Mononuclear cell (primary cell): ENCODE results near the gene SLC35A4. TPM values are rescaled to one million over a fixed set of nuclear protein-coding genes. Genes with fewer than 3 reads are reported as not detected.
"Not testable (repeated sequence)": the region's sequence is repeated elsewhere in the genome, so short reads cannot be mapped to it uniquely, and the experiment has no call there.

Source experiments
- H3K27me3 ChIP-seq: 2 replicates; pipeline ENCODE4 v1.6.0; 2011; ENCODE audit warnings: low read length, control low read depth; ENCODE audit not compliant: insufficient read depth
- H3K4me1 ChIP-seq: 2 replicates; pipeline ENCODE4 v1.5.1; 2011; ENCODE audit warnings: mild to moderate bottlenecking, low read length, control low read depth; ENCODE audit not compliant: insufficient read depth
- H3K4me3 ChIP-seq: 2 replicates; pipeline ENCODE4 v1.5.1; 2011; ENCODE audit warnings: mild to moderate bottlenecking, low read length, moderate library complexity
- H3K9me3 ChIP-seq: 2 replicates; pipeline ENCODE4 v1.5.1; 2011; ENCODE audit warnings: low read depth, mild to moderate bottlenecking, control low read depth, low read length
- total RNA-seq: library from RNA; depleted of rRNA; stranded (reverse); fragments of >200 nt; gene quantifications from one replicate; pipeline ENCODE4 v1.2.3, GENCODE V29; 2012

SLC35A4 gene
- total RNA-seq, 1 donor, result 13.1 TPM

DNA sequence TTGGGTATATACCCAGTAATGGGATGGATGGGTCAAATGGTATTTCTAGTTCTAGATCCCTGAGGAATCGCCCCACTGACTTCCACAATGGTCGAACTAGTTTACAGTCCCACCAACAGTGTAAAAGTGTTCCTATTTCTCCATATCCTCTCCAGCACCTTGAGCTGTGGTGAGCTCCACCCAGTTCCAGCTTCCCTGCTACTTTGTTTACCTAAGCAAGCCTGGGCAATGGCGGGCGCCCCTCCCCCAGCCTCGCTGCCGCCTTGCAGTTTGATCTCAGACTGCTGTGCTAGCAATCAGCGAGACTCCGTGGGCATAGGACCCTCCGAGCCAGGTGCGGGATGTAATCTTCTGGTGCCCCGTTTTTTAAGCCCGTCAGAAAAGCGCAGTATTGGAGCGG lies 28.4 kb downstream of the SLC35A4 start:
- H3K27me3 ChIP-seq, H3K4me3 ChIP-seq, H3K9me3 ChIP-seq: not testable (repeated sequence)
- H3K4me1 ChIP-seq, result peaks cover 79% of the 10 kb centered on the region

DNA sequence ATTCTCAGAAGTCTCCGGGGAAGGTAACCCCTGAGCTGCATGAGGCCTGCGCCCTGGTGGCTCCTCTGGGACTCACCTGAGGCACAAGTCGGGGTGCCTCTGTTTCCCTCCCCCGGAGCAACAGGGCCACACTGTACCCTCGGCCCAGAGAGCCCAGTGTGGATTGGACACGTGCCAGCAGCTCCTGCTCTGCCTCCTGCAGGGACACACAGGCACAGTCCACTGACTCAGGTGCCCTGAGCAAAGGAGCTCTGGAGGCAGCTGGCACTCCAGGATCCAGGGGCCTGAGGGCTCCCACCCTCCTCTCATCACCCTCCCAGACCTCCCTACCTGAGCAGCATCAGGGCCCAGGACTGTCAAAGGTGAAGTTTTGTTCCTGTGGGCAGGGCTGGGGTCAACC lies 29.5 kb downstream of the SLC35A4 start:
- Histone ChIP-seq H3K4me1 (peaks cover 82% of the 10 kb centered on the region), H3K9me3 (no peaks in the 10 kb centered on the region), H3K4me3 (no peak overlapping the region), H3K27me3 (no peaks in the 10 kb centered on the region)

DNA sequence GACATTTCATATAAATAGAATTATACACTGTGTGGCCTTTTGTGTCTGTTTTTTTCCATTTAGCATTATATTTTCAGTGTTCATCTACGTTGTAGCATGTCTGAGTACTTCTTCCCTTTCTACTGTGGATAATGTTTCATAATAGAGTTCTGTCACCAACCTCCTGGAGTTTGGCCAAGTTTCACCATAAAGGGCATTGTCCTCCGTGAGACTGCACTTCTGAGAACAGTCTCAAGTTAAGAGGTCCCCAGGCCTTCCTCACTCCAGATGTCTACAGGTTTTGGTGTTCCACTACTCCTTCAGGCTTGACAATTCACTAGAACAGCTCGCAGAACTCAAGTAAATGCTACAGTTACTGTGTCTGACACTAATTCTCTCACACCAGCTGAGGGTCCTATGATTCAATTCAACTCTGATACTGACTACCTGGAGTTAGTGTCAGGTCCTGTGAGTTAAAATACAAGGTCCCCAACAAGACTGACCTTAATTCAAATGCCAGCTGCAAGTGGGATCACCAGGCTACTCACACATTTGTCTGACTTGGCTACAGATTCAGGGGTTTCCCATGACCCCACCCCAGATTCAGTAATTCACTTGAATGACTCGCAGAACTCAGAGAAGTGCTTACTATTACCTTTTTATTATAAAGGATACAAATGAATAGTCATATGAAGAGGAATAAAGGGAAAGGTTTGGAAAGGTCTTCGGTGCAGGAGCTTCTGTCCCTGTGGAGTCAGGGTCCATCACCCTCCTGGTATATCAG lies 31.1 kb downstream of the SLC35A4 start:
- Histone ChIP-seq H3K9me3 (no peaks in the 10 kb centered on the region), H3K27me3 (no peaks in the 10 kb centered on the region), H3K4me3 (no peak overlapping the region), H3K4me1 (peaks cover 73% of the 10 kb centered on the region)

DNA sequence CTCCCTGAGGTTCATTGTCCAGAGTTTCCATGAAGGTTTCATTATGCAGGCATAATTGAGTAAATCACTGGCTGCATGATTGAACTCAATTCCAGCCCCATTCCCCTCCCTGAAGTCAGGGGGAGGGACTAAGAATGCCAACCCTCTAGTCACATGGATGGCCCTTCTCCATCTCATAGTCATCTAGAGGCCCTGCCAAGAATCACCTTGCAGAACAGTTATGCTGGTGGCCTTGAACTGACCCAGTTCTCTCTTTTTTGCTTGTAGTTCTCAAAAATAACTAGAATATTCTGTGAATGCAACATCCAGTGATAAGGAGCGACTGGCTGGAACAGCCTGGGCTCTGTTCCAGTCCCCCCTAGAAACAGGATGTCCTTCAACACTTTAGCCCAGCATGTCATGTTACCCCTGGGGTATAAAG lies 31.7 kb downstream of the SLC35A4 start:
- Histone ChIP-seq H3K27me3 (no peaks in the 10 kb centered on the region), H3K4me3 (no peak overlapping the region), H3K4me1 (peaks cover 73% of the 10 kb centered on the region), H3K9me3 (no peaks in the 10 kb centered on the region)

DNA sequence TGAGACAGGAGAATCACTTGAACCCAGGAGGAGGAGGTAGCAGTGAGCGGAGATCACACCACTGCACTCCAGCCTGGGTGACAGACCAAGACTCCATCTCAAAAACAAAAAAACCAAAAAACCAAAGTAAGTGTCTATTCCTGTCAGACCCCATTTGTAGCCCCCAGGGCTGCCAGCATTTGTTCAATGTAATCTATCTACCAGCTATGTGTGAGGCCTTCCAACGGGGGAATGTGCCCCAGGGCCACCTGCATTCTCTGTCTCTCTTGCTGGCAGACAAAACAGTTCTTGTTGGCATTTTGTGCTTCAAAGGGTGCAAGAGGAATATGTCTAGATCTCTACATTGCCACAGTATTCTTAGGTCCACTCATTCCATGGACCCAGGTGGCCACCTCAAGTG lies 34.2 kb downstream of the SLC35A4 start:
- Histone ChIP-seq H3K4me1 (peaks cover 82% of the 10 kb centered on the region), H3K9me3 (no peaks in the 10 kb centered on the region), H3K4me3 (no peak overlapping the region)

DNA sequence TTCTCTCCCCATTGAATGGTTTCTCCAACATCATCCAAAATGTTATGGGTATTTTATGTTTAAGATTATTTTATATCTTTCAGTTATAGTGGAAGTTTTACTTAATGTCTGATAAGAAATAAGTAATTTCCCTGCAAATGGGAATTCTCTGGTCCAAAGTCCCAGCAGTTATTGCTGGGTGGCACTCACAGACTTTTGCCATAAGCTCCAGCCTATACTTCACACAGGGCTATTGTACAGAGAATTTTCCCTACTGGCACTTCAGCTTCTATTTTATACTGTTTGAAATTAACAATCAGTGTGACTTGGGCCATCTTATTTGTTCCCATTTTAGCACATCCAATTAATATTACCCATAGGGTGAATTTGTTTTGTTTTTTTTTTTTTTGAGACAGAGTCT lies 35.5 kb downstream of the SLC35A4 start:
- Histone ChIP-seq H3K9me3 (no peaks in the 10 kb centered on the region), H3K27me3 (no peaks in the 10 kb centered on the region), H3K4me3 (no peak overlapping the region), H3K4me1 (peaks cover 77% of the 10 kb centered on the region)

More for the DNA sequence above, 34.2 kb downstream of the SLC35A4 start:
- no peaks in the 10 kb centered on the region for H3K27me3 ChIP-seq

DNA sequence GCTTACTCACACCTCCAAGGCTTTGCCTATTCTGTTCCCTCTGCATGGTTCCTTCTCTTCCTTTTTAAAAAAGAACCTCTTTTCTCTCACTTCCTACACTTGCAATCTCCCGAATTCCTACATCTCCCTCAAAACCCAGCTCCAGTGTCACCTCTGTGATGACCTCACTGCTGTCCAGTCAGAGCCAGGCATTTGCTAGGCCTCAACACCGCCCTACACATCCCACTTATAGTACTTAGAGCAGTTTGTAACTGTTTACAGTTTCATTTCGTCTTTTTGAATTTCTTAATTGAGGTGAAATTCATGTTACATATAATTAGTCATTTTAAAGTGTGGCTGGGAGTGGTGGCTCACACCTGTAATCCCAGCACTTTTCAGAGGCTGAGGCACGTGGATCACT lies 37.5 kb downstream of the SLC35A4 start:
- H3K4me1 ChIP-seq, result peaks cover 73% of the 10 kb centered on the region
- H3K4me3 ChIP-seq, result no peak overlapping the region
- no peaks in the 10 kb centered on the region for H3K27me3 ChIP-seq
- H3K9me3 ChIP-seq, result no peaks in the 10 kb centered on the region

DNA sequence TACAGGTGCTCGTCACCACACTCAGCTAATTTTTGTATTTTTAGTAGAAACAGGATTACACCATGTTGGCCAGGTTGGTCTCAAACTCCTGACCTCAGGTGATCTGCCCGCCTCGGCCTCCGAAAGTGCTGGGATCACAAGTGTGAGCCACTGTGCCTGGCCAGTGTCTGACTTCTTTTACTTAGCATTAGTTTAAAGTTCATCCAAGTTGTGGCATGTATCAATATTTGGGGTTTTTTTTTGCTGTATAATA lies 38.7 kb downstream of the SLC35A4 start:
- H3K27me3 ChIP-seq, H3K4me3 ChIP-seq, H3K9me3 ChIP-seq: not testable (repeated sequence)
- peaks cover 71% of the 10 kb centered on the region for H3K4me1 ChIP-seq

DNA sequence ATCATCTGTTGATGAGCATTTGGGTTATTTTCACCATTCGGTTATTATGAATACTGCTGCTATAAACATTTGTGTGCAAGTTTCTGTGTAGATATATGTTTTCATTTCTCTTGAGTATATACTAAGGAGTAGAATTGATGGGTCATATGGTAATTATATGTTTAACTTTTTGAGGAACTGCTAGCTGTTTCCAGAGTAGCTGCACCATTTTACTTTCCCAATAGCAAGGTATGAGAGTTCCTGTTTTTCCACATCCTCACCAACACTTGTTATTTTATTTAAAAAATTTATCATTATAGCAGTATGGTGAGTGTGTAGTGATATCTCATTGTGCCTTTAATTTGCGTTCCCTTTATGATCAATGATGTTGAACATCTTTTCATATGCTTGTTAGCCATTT lies 39.1 kb downstream of the SLC35A4 start:
- no peak overlapping the region for H3K4me3 ChIP-seq
- no peaks in the 10 kb centered on the region for H3K27me3 ChIP-seq
- H3K9me3 ChIP-seq, result no peaks in the 10 kb centered on the region
- peaks cover 73% of the 10 kb centered on the region for H3K4me1 ChIP-seq

DNA sequence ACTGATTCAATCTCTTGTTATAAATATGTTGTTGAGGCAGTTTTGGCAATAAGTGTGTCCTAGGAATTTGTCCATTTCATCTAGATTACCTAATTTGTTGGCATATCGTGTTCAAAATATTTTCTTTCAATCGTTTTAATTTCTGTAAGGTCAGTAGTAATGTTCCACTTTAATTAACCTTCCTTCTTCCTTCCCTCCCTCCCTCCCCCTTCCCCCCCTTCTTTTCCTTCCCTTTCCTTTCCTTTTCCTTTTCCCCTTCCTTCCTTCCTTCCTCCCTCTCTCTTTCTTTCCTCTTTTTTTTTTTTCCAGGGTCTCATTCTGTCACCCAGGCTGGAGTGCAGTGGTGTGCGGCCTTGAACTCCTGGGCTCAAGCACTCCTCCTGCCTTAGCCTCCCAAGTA lies 41.3 kb downstream of the SLC35A4 start:
- H3K4me3 ChIP-seq, result no peak overlapping the region
- peaks cover 86% of the 10 kb centered on the region for H3K4me1 ChIP-seq
- no peaks in the 10 kb centered on the region for H3K27me3 ChIP-seq
- no peaks in the 10 kb centered on the region for H3K9me3 ChIP-seq

DNA sequence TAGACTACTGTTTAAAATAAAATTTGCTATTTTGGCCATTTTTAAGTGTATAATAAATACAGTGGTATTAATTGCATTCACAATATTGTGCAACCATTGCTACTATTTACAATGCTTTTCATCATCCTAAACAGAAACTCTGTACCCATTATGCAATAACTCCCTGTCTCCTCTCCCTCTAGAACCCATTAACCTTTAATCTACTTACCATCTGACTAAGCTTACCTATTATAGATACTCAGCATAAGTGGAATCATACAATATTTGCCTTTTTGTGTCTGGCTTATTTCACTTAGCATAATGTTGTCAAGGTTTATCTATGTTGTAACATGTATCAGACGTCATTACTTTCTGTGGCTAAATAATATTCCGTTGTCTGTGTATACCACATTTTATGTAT lies 42.4 kb downstream of the SLC35A4 start:
- no peaks in the 10 kb centered on the region for H3K9me3 ChIP-seq
- no peaks in the 10 kb centered on the region for H3K27me3 ChIP-seq
- H3K4me1 ChIP-seq, result peaks cover 85% of the 10 kb centered on the region
- no peak overlapping the region for H3K4me3 ChIP-seq

DNA sequence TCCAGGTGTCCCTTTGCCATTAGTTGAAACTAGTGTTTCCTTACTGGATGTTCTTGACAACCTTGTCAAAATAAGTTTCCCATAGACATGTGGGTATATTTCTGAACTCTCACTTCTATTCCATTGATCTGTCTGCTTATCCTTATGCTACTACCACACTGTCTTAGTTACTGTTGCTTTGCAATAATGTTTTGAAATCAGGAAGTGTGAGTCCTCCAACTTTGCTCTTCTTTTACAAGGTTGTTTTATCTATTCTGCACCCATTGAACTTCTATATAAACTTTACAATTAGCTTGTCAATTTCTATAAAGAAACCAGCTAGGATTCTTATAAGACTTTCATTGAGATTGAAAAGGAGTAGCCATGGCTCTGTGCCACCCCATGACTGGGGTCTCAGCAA lies 44.1 kb downstream of the SLC35A4 start:
- H3K9me3 ChIP-seq, result no peaks in the 10 kb centered on the region
- peaks cover 86% of the 10 kb centered on the region for H3K4me1 ChIP-seq
- no peaks in the 10 kb centered on the region for H3K27me3 ChIP-seq
- no peak overlapping the region for H3K4me3 ChIP-seq

DNA sequence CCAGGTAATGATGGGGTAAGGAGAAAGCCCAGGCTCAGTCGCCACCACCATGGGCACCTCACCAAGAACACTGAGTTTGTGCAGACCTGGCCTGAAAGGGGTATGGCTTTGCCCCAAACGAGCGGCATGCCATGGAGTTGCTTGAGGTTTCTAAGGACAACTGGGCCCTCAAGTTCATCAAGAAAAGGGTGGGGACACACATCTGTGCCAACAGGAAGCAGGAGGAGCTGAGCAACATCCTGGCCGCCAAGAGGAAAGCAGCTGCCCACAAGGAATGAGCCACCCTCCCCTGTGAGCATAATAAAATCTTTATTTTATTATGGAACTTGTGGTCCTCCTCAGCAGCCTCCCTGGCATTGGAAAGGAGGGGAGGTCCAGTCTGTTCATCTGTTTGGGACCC lies 44.5 kb downstream of the SLC35A4 start:
- no peak overlapping the region for H3K4me3 ChIP-seq
- peaks cover 86% of the 10 kb centered on the region for H3K4me1 ChIP-seq
- H3K9me3 ChIP-seq, result no peaks in the 10 kb centered on the region

DNA sequence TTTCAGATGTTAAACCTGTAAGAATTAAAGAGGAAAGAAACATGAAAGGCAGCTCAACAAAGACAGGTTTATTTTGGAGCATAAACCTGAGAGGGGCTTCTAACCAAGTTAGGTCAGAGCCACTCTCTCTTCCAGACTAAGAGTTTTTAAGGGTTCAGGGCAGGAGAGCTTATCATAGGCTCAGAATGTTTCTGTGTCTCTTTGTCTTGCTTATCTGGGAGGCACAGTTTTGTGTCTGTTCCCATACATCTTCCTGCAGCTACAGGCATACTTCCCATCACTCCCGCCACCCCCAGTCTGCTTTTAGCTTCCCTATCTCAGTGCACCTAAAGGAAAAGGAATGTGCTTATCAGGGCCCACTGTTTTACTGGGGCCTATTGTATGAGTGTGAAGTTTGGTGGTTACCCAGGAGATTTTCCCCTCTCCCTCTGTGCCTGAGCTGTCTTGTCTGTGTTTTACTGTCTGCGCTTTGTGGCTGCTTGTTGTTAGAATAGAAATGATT lies 46.4 kb downstream of the SLC35A4 start:
- Histone ChIP-seq H3K4me1 (peaks cover 86% of the 10 kb centered on the region), H3K27me3 (no peaks in the 10 kb centered on the region), H3K9me3 (no peaks in the 10 kb centered on the region), H3K4me3 (no peak overlapping the region)

More for the DNA sequence above, 44.5 kb downstream of the SLC35A4 start:
- H3K27me3 ChIP-seq, result no peaks in the 10 kb centered on the region
